DND-41 (cell line): Measurements from ENCODE around the gene KRTAP22-2.

Experiments
- ATAC-seq: fragments of 200-7000 bp; cut with Tn5 transposase; 3 replicates; pipeline ENCODE4 v1.9.1; 2021; ENCODE audit warnings: low read depth; ENCODE audit not compliant: insufficient read depth
- DNase-seq: peaks from one replicate; pipeline ENCODE4 v3.0.0-alpha.2; 2020
- H2AFZ ChIP-seq: 2 replicates; pipeline ENCODE4 v1.6.0; 2012; ENCODE audit warnings: low read depth, low read length
- H3K27ac ChIP-seq: 2 replicates; pipeline ENCODE4 v1.5.1; 2012; ENCODE audit warnings: low read length, inconsistent platforms
- H3K27me3 ChIP-seq: fragments of 200-600 bp; sonication (generic); 2 replicates; pipeline ENCODE4 v1.6.0; 2012; ENCODE audit warnings: low read length, mild to moderate bottlenecking, inconsistent platforms; ENCODE audit not compliant: insufficient read depth, poor library complexity
- H3K36me3 ChIP-seq: 2 replicates; pipeline ENCODE4 v1.5.1; 2012; ENCODE audit warnings: low read length, inconsistent platforms; ENCODE audit not compliant: insufficient read depth
- H3K4me1 ChIP-seq: 2 replicates; pipeline ENCODE4 v1.5.1; 2012; ENCODE audit warnings: mild to moderate bottlenecking, low read length; ENCODE audit not compliant: insufficient read depth
- H3K4me2 ChIP-seq: 2 replicates; pipeline ENCODE4 v1.6.0; 2012; ENCODE audit warnings: mild to moderate bottlenecking, moderate library complexity, low read length, inconsistent platforms; ENCODE audit not compliant: insufficient read depth
- H3K4me3 ChIP-seq, 2 experiments: fragments of 200-600 bp in 1 of 2; shearing (Covaris generic) in 1 of 2; 2 replicates each; pipeline ENCODE4 v1.5.1; 2012 to 2016; ENCODE audit warnings: inconsistent platforms in 2 of 2, low read length in 2 of 2, mild to moderate bottlenecking in 2 of 2, low read depth in 1 of 2, moderate library complexity in 1 of 2
- H3K79me2 ChIP-seq: 2 replicates; pipeline ENCODE4 v1.6.0; 2012; ENCODE audit warnings: low read length, inconsistent platforms; ENCODE audit not compliant: insufficient read depth
- H3K9ac ChIP-seq: 2 replicates; pipeline ENCODE4 v1.6.0; 2012; ENCODE audit warnings: low read depth, mild to moderate bottlenecking, inconsistent platforms, low read length, moderate library complexity
- H3K9me3 ChIP-seq: 2 replicates; pipeline ENCODE4 v1.5.1; 2012; ENCODE audit warnings: low read length, moderate library complexity, mild to moderate bottlenecking, inconsistent platforms; ENCODE audit not compliant: insufficient read depth, severe bottlenecking
- H4K20me1 ChIP-seq: 2 replicates; pipeline ENCODE4 v1.6.0; 2012; ENCODE audit warnings: low read length; ENCODE audit not compliant: insufficient read depth
- CTCF ChIP-seq: IDR thresholded peaks from 2 replicates; pipeline ENCODE4 v1.5.1; 2012; ENCODE audit warnings: borderline replicate concordance, low read length, moderate library complexity, mild to moderate bottlenecking; ENCODE audit not compliant: poor library complexity, severe bottlenecking; ENCODE audit errors: extremely low read depth
- EZH2 ChIP-seq: IDR thresholded peaks from 3 replicates; pipeline ENCODE4 v1.6.1; 2012; ENCODE audit warnings: borderline replicate concordance, low read depth, mild to moderate bottlenecking, moderate library complexity, low read length, inconsistent platforms; ENCODE audit not compliant: severe bottlenecking

Gene KRTAP22-2

GRCh38 chr21:30623362-30623761 is 33.2 kb upstream of the KRTAP22-2 start:
- TF ChIP-seq EZH2 (no peak), CTCF (no peak)
- Histone ChIP-seq H3K4me3 (no peak overlapping the region), H3K9ac (no peak overlapping the region), H3K36me3 (no peaks in the 10 kb centered on the region), H2AFZ (no peak overlapping the region), H3K27me3 (no peaks in the 10 kb centered on the region), H3K27ac (no peak overlapping the region), H3K4me1 (no peaks in the 10 kb centered on the region), H3K4me2 (no peak overlapping the region), H3K79me2 (no peaks in the 10 kb centered on the region), H4K20me1 (no peaks in the 10 kb centered on the region), H3K9me3 (no peaks in the 10 kb centered on the region)
- ATAC-seq (no peak), DNase-seq (no peak)

- no peak within 1 kb of the TSS for H3K27ac ChIP-seq
- DNase-seq (no peak), ATAC-seq (no peak)
- H3K79me2 ChIP-seq, result no peaks in the 10 kb centered on the region
- TF ChIP-seq EZH2 (no peak), CTCF (no peak)
- H3K9me3 ChIP-seq, result no peaks in the 10 kb centered on the region
- H3K4me1 ChIP-seq, result no peaks in the 10 kb centered on the region
- H3K36me3 ChIP-seq, result no peaks in the 10 kb centered on the region
- no peak within 1 kb of the TSS for H3K9ac ChIP-seq
- no peaks in the 10 kb centered on the region for H4K20me1 ChIP-seq
- H2AFZ ChIP-seq, result no peak within 1 kb of the TSS
- no peak within 1 kb of the TSS for H3K4me2 ChIP-seq
- no peaks in the 10 kb centered on the region for H3K27me3 ChIP-seq
- H3K4me3 ChIP-seq, result no peak within 1 kb of the TSS
Measured at GRCh38 chr21:30620522-30620921, 30.3 kb upstream of the KRTAP22-2 start, which contains the start of gene KRTAP20-4. TSS of gene KRTAP20-4 (plus strand) at chr21:30620627.

GRCh38 chr21:30620080-30620479 is 29.9 kb upstream of the KRTAP22-2 start:
- Histone ChIP-seq H3K9me3 (no peaks in the 10 kb centered on the region), H2AFZ (no peak overlapping the region), H3K79me2 (no peaks in the 10 kb centered on the region), H3K27me3 (no peaks in the 10 kb centered on the region), H4K20me1 (no peaks in the 10 kb centered on the region), H3K36me3 (no peaks in the 10 kb centered on the region), H3K4me1 (no peaks in the 10 kb centered on the region), H3K9ac (no peak overlapping the region), H3K27ac (no peak overlapping the region), H3K4me2 (no peak overlapping the region), H3K4me3 (no peak overlapping the region)
- ATAC-seq (no peak), DNase-seq (no peak)
- TF ChIP-seq CTCF, result no peak
- TF ChIP-seq EZH2, result no peak

GRCh38 chr21:30616125-30616524 is 25.9 kb upstream of the KRTAP22-2 start, which contains the start of gene KRTAP20-1:
TSS of gene KRTAP20-1 (plus strand) at chr21:30616425. CDS start at chr21:30616455, 30 bp downstream.
- no peak for ATAC-seq
- H3K79me2 ChIP-seq, result no peaks in the 10 kb centered on the region
- no peak within 1 kb of the TSS for H3K4me3 ChIP-seq
- no peak within 1 kb of the TSS for H2AFZ ChIP-seq
- H3K4me1 ChIP-seq, result no peaks in the 10 kb centered on the region
- no peaks in the 10 kb centered on the region for H4K20me1 ChIP-seq
- no peaks in the 10 kb centered on the region for H3K36me3 ChIP-seq
- H3K27ac ChIP-seq, result no peak within 1 kb of the TSS
- no peaks in the 10 kb centered on the region for H3K27me3 ChIP-seq
- no peak within 1 kb of the TSS for H3K4me2 ChIP-seq
- H3K9me3 ChIP-seq, result no peaks in the 10 kb centered on the region
- no peak within 1 kb of the TSS for H3K9ac ChIP-seq
- DNase-seq, result no peak
- TF ChIP-seq CTCF (no peak), EZH2 (no peak)
